ENCODE results near the gene RNF41.

RNF41 gene

GRCh38 chr12:56242986-56243385, 21.3 kb upstream of the RNF41 start:
- no peak for DNase-seq

GRCh38 chr12:56241424-56242303, 19.9 kb upstream of the RNF41 start:
- no peak for DNase-seq

GRCh38 chr12:56237552-56237951, 15.8 kb upstream of the RNF41 start:
- no peak for DNase-seq

GRCh38 chr12:56236985-56237384, 15.3 kb upstream of the RNF41 start:
- no peak for DNase-seq

DNA sequence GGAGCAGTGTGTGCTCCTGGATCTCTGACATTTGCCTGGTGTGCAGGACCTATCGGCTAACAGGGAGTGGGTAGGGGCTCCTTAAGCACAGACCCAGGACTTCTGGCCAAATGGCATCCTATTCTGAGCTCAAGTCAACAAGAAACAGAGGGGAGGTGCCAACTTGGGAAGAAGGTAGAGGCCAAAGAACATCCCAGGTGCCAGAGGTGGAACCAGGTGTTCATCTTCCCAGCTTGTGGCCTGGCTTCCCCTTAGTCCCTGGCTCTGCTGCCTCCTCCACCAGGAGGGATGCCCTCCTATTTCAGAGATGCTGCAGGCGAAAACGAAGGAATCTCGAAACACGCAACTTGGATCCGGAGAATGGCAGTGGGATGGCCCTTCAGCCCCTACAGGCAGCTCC, 14.4 kb upstream of the RNF41 start:
- DNase-seq = no peak

- DNase-seq = no peak
Measured at GRCh38 chr12:56234746-56235436, 13.2 kb upstream of the RNF41 start.

- DNase-seq = no peak
Measured at GRCh38 chr12:56231184-56231582, 9.5 kb upstream of the RNF41 start.

DNA sequence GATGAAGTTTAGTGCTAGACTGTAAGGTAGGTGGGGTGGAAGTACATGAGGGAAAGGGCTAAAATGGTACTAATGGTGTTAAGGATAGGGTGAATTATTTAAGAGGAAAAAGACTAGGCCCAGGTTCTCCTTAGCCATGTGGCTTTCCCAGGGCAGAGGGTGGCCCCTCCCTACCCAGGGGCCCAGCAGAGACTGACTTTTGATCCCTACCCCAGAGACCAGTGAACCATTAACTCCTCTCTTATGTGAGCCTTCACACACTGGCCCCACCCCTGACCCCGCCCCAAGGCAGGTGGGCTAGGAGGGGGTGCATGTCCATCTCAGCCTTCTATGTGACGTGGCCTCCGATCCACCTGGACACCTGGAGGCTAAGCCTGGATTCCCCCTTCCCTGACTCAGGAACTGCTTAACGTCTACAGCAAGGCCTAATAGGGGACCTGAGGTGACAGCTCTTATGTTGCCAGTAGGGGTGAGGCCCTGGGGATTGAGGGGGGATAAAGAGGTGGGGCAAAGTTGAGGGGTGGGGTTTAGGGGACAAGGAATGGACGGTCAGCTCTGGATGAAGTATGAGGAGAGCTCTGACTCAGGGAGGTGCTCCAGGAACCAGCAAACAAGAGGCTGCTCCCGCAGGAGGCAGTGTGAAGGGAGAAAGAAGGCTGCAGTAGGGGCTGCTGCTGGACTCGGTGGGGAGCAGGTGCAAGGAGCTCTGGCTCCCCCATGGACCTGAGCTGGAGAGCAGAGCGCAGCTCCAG, 8.9 kb upstream of the RNF41 start:
- DNase-seq = no peak

DNA sequence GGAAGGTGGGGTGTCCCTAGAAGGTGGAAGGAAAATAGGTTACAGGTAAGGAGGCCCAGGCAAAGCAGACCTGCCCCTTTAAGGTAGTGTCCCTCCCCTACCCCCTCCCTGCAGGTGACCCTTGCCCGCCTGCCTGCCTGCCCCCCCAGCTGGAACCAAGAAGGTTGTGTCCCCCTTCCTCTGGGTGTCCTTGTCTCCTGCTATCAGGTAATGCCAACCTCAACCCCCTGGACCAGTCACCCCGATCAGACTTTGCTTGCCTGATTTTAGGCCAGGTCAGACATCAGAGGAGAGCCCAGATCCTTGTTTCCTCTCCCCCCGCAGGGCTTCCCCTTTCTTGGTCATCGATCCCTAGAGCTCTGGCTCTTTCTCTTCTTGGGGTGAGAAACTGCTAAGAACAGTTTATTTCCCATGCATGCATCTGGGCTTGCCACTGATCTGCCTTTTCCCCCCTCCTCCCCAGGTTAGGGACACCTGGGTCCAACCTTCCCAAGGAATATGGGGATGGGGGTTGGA, 8.3 kb upstream of the RNF41 start, which contains the start of gene SLC39A5:
Gene SLC39A5 (plus strand): TSS at position 136 of the 516 bp plus-strand sequence. CDS start 1,224 bp downstream, outside the sequence.
- DNase-seq = no peak

DNA sequence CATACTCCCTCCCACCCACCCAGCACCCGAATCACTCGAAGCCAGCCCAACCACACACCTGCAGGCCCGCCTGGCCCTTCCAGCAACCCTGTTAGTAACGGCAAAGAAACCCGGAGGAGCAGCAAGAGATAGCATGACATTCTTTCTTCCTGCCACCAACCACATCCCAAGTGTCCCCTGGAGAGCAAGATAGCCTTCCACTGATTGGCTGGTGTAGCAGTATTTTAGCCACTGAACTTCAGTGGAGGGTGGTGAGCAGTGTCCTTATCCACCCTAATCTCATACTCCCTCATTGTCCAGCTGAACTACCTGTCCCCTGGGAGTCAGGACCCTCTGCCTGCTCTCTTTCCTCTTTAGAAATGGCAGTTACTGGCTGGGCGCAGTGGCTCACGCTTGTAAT, 7.4 kb upstream of the RNF41 start:
- no peak for DNase-seq

DNA sequence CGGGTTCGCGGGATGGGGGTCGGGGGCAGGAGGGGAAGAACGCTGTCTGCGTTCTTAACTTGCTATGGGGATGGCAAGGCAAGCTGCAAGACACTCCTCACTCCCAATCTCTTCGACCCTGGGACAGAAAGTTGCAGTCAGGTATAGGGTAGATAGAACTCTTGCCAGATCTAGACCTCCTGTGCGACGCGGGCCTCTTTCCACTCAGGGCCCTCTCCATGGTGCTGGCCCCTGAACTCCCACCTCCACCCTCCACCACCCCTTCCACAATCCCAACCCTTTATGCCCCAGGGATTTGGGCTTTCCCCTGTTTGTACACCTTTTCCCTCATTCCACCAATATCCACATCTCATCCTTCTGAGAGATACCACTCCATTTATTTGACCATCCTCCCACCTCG, 3.2 kb upstream of the RNF41 start:
- no peak for DNase-seq

DNA sequence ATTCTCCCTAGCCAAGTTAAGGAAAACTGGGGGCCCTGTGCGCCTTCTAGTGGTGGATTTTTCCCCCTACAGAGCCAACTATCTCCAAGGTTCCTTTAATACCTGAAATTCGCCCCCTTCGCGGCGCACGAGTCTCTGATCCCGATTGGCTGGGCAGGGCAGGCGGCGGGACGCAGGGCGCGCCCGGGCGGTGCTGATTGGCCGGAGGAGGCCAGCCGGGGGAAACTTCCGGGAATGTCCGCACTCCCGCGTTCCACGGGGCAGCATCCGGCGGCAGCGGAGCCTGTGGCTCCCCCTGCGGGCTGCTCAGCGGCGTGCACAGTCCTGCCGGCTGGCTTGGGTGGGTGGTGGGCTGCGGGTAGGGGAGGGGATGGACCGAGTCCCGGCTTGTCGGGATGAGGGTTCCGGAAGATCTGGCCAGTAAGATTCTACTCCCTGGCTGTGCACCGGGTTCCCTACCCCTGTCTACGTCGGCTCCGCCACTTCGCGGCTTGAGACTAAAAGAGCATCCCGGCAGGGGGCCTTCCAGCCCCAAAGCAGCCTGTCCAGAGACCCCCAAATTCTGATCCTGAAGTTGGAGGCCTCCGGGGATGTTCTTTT, 2.5 kb upstream of the RNF41 start, which contains the start of gene NABP2:
Gene NABP2 (plus strand): TSS at position 241 of the 600 bp plus-strand sequence. CDS start 515 bp downstream, outside the sequence.
- peak; percentile 99 for DNase-seq

GRCh38 chr12:56223571-56224101, 1.9 kb upstream of the RNF41 start:
- DNase-seq = no peak

DNA sequence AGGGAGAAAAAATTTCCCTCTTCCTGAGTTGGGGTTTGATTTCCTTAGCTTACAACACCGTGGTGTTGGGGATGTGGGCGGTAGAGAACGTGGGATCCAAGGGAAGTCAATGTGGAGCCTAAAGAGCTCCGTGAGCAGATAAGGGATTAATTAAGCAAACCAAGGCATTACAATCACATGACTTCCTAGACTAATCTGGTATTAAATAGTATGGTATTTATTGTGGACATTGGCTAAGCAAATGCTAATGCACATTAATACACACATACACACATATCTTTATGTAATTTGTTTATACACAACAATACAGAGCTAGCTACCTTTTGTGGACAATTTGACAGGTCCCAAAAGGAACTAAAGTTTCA, 791 bp upstream of the RNF41 start:
- no peak for DNase-seq

DNA sequence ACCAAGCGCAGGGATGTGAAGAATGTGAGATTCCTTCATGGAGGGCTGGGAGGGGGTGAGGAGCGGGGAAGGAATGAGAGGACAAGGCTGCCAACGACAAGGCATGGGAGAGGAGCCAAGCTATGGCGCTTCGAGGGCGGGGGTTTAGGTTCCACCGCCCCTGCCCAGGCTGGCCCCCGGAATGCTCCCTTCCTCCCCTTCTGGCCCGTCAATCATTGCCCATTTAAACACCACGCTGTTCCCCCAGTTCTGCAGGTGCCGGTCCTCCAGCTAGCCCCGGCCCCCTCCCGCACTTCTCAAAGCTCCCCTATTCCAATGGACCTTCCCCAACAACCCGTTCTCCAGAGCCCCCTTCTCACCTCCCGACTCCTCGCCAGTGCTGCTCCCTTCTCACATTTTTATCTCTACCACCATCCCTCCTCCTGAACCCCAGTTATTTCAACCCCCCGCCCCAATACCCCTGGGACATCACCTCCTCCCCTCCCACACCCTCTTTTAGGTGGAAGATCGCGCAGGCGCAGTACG, 428 bp downstream of the RNF41 start:
- peak; percentile 86 for DNase-seq

GRCh38 chr12:56220611-56221231, 1.0 kb downstream of the RNF41 start:
- no peak for DNase-seq

- DNase-seq = no peak
Measured at GRCh38 chr12:56219840-56220239, 1.9 kb downstream of the RNF41 start.

GRCh38 chr12:56216461-56216860, 5.3 kb downstream of the RNF41 start:
- DNase-seq = no peak

DNA sequence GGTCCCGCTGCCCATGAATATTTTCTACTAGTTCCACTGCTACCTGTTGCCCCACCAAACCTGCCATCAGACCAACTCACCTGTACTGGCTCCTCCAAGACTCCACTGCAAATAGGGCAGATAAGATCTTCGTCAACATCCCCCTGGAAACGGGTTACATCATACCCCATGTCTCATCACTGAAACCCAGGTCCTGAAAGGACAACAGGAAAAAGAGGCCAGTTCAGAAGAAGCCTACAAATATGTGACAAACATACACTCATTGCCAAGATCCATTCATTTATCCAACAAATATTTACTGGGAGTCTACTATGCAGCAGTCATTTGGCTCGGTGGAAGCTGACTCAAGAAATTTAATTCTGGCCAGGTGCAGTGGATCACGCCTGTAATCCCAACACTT, 7.8 kb downstream of the RNF41 start:
- no peak for DNase-seq

DNA sequence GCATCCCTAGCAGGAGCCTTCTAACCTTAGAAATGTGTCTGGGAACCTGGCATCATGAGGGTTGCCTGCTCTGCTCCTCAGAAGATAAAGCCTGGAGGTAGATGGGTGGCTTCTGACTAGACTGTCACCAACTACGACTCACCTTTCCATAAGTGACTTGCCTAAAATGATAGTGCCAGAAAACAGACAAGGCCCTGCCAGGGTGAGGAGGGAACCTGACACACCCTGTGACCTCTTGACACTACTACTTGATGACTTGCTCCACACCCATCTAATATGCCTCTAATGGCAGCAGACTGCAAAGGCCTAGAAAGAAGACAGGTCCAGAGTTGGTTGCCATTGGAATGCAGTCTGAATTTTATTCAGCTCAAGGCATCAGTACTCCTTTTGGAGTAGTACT, 9.4 kb downstream of the RNF41 start:
- no peak for DNase-seq

GRCh38 chr12:56208006-56208405, 13.7 kb downstream of the RNF41 start:
- no peak for DNase-seq

All from femur (tissue), 1 donor.